Activated gamma-delta T cell treated with Interleukin-2 at 50 U/mL for 16 hours (primary cell): Measurements from ENCODE around the gene PCARE.
"Not testable (repeated sequence)": the region's sequence is repeated elsewhere in the genome, so short reads cannot be mapped to it uniquely, and the experiment has no call there.

Experiments used
- DNase-seq: peaks from one replicate; pipeline ENCODE4 v3.0.0-alpha.2; 2020

The PCARE gene

DNA sequence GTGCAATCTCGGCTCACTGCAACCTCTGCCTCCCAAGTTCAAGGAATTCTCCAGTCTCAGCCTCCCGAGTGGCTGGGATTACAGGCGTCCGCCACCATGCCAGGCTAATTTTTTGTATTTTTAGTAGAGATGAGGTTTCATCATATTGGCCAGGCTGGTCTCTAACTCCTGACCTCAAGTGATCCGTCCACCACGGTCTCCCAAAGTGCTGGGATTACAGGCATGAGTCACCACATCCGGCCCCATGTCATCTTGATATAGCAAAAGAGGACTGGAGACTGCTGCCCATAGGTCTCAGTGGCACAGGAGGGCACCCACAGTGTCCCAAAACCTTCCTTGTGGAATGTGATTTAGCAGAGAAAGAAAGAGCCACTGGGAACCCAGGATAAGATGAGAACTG lies 16.0 kb upstream of the PCARE start:
- DNase-seq = not testable (repeated sequence)

DNA sequence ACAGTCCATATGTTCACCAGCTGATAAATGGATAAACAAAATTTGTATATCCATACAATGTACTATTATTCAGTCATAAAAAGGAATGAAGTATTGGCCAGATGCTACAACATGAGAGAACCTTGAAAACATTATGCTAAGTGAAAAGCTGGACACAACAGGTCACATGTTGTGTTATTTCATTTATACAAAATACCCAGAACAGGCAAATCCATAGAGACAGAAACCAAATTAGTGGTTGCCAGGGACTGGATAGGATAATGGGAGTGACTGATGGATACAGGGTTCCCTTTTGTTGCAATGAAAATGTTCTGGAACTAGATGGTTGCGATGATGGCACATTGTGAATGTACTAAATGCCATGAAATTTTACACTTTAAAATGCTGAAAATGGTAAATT lies 10.2 kb upstream of the PCARE start:
- DNase-seq = no peak

DNA sequence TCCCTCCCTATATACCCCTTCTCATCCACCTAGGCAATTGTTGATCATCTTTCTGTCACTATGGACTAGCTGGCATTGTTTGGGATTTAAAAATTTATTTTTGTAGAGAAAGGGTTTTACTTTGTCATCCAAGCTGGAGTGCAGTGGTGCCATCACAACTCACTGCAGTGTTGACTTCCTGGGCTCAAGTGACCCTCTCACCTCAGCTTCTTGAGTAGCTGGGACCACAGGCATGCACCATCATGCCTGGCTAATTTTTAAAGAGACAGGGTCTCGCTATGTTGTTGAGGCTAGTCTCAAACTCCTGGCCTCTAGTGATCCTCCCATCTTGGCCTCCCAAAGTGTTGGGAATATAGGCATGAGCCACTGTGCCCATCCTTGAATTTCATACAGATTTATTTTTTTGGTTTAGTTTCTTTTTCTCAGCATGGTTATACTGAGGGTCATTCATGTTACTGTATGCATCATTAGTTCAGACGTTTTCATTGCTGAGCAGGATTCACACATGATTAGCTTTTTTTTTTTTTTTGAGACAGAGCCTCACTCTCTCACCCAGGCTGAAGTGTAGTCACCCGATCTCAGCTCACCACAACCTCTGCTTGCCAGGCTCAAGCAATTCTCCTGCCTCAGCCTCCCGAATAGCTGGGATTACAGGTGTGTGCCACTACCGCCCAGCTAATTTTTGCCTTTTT lies 8.6 kb upstream of the PCARE start:
- DNase-seq = no peak

DNA sequence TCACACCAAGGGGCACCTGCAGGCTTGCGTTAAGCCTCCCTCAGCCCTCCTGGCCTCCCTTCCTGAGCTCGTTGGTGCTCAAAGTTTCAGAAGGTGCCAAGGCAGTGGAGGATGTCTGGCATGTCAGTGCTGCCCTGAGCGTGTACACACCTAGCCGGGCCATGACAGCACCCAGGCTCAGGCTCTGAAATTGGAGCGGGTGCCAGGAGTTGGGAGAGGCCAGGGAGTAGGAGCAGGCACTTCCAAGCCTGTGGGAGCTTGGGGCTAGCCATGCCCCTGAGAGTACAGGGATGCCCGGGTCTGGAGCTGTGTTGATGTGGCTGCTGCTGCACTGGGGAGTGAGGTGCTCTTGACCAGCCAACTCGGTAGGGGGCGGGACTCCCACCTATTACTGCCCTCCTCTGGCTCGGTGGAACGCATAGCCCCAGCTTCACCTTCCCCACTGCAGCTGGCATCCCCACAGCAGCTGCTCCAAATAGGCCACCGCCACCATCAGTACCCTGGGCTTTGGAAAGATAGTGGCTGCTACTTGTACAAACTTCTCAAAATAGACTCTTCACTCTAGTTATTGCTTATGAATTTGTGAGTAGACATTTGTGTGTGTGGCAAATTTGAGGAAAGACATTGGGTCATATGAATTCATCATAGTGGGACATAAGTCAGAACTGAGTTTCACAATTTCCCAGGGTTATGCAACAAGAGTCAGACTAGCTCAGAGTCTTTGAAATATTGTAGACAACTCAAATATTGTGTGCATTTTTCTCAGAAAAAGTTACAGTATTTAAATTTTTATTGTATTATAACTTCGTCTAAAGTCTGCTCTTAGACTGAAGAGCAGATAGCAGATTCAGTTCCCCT lies 6.8 kb upstream of the PCARE start:
- no peak for DNase-seq

DNA sequence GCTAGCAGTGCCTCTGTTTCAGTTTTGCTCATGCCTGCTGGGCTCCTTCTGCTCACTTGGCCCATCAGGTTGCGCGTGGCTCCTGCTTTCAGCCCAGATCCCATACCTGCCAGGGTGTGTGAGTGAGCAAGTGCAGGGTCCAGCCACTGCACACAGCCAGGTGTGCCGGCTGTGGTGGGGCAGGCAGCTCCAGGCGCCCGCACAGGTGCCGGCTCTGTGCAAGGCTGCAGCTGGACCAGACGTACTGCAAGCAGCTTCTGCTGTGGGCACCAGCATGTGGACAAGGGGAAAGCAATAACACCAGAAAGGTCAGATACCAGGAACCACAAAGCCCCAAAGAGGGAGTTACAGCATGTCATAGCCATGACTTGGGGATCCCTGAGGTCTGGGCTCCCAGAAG lies 5.6 kb upstream of the PCARE start:
- DNase-seq = no peak

DNA sequence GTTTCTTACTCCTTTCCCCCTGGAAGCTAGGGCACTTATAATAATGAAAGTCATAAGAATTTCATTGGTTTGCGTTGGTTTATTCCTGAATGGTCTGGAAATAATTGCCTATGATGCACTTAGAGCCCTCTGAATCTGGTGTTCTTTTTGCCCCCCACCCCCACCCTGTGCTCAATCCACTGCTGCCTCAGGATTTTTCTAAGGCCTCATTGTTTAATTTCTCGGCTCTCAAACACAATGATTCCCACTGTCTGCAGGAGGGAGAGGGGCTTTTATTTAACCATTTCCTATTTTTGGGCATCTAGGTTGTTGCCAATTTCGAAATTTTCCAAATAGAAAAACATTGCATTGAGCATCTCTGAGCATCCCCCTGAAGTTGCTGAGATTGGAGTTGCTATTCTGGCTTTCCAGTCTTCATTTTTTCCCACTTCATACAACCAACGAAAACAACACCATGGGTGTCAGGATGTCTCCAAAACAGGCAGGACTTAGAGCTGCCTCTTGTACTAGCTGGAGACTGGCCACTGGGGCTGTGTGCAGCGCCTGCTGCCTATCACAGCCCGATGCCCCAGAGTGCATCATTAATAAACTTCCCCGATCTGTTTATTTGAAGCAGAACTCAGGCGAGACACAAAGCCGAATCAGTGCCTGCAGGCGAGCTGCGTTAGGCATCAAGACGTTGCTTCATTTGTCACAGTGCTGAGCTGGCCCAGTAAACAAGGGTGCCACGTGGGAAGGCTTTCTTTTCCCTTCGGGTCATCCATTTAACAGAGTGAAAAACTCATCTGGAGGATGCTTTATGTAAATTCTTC lies 1.8 kb upstream of the PCARE start:
- no peak for DNase-seq

DNA sequence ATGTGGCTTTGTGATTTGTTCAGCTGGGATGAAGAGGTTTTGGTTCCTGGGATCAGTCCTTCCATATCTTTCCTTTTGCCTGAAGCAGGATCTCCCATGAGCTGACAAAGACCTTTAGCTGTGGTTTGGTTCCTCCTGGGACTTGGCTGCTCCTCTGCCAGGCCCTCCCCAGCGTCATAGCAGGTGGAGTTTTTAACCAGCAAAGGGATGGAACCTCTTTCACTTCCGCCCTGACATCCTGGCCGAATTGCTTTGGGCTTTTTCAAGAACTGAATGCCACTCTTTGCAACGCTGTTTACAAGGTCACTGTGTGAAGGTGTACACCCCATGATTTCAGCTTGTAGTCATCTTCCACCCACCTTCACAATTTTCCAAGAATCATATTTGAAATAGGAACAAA lies 390 bp downstream of the PCARE start:
- no peak for DNase-seq

DNA sequence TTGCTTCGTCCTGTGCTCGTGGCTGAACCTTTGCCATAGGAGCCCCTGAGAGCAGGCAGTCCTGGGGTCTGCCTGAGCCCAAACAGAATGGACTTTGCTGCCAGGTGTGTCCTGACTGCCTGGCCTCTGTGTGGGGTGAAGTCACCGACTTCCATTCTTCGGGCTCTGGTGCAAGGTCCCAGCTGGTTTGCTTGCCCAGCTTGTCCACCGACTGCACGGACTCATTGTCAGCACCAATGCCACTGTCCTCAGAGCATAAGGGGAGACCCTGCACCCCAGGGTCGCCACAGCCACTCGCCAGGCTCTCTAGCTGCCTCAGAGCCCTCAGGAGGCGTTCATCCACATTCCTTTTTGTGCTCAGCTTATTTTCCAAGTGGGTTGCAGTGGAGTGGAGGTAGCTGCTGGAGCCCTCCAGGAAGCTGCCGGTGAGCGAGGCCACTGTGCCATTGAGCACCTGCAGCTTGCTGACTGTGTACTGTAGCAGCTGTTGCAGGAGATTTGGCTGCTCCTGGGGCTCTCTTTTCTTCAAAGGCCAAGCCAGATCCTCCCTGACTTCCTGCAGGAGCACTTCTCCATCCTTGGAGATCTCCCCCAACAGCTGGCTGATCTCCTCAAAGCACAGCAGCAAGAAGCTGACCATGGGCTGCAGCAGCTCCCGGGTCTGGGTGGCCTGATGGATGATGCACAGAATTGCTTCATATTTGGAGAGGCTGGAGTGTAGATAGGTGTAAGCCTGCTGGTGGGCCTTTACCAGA lies 1.2 kb downstream of the PCARE start:
- DNase-seq = no peak

DNA sequence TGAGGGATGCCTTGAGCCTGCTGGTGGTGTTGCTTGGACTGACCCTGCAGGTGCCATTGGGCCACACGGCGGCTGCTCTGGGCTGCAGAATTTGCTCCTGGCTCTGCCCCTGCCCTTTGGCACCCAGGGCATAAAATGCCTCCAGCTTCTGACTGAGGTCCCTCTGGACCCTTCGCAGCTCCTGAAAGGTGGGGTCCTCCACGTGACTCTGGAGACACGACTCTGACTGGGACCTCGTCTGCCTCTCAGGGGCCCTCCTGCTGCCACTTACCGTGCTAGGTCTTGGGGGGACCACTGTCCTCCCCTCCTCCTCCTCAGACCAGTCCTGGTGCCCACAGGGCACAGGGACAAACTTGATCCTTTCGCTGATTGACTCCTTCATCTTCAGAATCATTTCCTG lies 2.1 kb downstream of the PCARE start:
- no peak for DNase-seq

DNA sequence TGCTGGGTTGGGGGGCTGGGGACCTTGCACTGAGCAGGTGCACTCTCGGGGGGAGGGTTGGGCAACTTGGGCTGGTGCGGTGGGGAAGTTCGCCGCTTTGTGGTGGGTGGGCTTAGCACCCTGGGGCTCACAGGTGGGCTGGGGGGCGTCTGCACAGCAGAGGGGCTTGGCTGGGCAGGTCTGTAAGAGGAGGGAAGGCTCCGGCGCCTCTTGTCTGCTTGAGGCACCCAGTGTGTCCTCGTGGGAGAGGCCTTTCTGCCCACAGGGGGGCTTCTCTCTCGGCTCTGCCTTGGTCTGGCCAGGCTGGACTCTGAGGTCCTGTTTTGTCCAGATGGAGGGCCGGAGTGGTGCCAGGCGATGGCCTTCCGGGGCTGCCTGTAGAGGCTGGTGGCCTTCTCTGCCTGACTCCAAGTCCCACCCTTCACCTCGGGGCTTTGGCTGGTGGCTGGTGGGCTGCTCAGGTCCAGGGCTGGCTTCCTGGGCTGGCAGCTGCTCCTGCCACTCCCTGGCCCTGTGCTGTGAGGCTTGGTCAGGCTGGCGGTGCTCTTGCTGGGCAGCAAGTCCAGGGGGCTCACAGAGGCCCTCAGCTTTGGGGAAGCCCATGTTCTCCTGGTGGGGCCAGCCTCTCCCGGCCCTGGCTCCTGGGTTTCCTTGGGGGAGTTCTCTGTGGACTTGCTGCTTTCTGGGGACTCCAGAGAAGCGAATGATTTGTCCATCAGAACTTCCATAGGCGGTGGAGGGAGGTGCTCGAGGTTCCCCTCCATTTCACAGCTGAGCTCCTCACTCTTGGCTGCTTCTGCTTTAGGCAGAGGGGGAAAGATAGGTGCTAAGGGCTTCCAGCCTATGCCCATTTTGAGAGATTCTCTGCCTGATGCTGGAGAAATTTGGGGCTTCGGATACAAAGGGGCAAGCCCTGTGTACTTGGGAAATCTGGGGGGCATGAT lies 3.0 kb downstream of the PCARE start:
- DNase-seq = no peak

DNA sequence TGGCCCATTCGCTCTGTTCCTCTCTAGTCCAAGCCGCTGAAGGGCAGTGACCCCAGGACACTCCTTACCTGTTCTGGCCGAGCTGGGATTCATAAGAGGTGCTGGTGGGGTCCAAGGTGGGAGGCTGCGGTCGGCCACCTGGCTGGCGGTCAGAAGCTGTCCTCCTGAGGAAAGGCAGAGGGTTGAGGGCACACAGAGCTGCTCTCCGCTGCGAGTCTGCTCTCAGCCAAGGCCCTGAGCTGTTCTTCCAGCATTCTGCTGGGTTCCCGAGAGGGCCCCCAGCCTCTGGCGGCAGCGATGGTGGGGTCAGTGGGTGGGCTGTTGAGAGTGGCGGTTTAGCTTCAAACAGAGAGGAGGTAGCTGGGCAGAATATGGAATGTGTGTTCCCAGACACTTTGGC lies 3.8 kb downstream of the PCARE start:
- DNase-seq = no peak

DNA sequence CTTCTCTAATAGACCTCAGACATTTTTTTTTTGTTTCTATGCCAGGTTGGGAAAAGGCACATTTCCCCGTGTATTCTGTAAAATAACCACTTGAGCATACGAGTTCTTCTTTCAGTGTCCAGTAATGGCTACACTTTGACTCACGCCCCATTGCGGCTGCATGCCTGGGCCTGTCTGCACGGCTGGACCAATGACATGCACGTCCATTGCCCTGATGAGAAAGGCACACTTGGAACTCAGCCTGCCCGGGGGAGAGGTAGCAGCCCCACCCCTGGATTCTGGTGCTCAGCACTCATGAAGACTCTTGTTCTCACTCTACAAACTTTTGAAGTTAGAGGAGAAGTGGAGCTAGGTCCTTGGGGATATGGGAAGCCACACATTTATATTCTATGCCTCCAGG lies 5.8 kb downstream of the PCARE start:
- DNase-seq = no peak

DNA sequence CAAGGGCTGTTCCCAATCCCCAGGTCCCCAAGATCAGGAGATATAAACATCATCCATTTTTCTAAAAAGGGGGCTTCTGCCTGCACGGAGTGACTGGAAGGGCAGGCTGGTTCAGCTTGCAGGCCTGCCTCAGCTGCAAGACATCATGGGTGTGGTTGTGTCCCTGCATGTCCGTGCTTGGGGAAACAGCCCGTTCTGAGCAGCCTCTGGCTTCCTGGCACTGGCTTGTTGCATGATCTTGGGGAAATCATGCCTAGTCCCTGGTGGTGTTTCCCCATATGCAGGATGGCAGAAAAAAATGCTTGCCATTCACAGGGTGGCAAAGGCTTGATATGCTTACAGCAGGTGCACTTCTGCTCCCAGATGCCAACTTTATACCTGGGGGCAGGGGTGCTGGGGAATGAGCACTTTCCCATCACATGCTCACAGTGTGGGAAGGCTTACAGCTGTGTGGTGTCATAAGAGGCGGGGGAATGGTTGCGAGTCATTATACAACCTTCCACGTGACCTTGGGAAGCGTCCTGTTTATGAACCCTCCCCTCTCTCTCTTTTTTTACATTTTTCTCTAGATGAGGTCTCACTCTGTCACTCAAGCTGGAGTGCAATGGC lies 7.2 kb downstream of the PCARE start:
- DNase-seq = no peak

DNA sequence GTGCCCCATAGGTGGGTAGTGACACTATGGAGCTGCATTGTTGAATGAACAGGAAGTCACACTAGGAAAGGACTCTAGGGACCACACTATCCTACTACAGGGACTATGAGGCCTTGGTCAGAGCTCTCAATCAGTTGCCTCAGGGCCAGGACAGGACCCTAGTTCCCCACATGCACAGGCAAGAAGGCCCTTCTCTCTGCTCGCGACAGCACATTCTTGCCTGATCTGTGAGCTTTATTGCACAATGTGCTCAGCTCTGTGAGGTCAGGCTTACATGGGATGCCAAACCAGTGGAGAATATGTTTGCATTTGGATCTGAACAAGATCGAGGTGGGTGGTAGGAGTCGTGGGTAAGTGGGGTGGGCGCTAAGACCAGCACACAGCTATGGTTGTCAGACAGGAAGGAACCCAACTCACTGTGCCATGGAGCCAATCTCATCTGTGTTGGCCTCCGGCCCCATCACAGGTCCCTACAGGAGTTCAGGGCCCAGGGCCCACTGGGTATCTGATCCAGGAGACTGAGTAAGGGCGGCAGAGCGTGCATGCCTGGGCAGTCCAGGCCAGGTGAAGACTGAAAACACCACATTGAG lies 8.0 kb downstream of the PCARE start:
- DNase-seq = no peak

DNA sequence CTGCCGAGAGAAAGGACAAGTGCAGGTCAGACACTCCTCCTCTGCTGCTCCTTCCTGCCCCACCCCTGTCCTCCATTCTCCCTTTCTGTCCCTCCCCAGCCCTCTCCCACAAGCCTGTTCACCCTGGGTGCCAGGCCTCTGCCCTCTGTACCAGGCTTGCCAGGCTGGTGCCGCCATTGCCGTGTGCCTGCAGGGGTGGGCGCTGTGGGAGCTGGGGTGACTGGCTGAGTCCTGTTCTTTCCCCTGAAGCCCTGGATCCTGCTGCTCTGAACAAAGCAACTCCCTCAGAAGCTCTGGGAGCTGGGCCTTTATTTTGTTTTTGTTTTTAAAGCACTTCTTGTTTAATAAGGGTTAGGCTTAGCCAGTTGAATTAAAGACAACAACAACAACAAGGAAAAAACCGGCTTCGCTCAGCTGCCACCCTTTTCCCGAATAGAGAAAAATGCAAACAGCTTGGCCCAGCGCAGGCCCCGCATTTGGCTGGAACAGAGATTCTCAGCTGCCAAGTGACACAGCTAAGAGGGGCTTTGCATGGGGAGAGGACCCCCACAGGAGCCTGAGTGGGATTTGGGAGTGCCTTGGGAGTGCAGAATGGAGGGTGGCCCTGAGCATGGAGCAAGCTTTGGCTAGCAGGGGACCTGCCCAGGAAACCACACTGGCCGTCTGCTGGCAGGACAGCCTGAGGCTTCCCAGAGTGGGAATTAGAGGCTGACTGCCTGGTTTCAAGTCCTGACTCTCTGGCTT lies 9.1 kb downstream of the PCARE start:
- DNase-seq = no peak

DNA sequence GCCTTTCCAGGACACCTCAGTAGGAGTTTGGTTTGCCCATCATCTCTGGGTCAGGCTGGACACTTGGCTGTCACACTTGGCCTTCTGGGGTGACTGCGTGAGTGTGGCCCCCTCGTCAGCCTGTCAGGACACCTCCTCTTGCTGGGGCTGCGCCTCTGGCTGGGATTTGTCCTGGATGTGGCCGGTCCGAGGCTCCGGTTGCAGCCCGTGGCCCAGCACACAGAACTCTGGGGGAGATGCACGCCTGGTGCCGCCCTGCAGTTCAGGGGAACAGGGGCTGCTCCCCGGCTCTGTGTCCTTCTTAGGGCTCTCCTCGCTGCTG lies 9.6 kb downstream of the PCARE start:
- DNase-seq = no peak

DNA sequence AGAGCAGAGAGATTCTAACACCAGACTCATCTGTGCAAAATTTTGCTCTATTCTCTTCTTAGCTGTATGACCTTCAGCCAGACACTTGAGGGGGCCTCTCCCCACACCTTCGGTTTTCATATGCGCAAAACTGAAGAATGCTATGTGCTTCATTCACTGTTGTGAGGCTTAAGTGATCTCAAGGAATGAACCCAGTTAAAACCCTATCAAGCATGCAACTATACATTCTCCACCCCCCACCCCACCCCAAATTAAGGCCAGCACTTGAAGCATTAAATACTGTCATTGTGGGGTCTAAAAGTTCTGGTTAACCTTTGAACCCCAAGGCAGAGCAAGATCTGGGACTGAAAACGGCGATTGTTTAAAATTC lies 10.0 kb downstream of the PCARE start:
- DNase-seq = no peak

DNA sequence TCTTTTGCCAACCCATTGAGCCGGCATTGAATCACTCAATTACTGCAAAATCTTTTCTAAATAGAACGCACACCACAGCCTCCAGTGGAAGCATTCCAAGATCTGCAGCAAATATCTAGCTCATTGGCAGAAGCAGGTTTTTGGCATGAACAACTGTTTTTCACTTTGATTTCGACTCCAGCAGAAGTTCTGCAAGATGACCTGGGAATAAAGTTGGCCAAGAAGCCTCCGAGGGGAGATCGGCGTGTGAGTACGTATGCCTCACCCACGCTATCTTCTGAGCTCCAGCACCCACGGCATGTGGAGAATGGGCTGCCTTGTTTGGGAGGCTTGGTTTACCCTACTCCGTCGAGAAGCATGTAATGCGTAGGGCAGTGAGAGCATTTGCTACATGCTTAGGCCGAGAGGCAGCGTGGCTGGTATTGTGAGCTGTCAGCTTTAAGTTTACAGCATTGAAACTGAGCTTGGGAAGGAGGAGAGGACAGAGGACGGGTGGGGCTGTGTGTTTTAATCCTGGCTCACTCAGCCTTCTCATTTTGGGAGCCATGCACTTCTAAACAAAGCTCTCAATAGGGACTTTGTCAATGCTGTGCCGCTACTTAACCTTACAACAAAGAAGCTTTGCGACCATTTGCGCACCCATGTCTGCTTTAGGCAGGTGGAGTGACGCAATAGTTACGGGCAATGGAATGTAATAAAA lies 10.5 kb downstream of the PCARE start:
- DNase-seq = no peak

DNA sequence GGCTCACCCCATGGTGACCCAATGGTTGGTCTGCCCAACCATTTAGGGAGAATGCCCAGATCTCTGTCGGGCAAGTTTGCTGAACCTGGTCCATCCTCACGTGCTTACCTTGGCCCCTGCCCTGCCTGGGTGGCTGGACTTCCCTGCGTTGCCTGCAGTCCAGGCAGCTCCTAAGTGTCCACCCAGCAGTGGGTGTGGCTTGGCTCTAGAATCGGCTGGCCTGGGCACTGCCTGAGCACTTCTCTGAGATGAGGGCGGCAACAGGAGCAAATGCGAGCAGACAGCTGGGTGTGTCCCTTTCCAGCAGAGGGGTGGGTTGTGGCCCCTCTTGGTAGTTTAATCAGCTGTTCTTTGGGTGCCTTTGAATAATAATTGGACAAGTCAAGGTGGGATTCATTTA lies 11.3 kb downstream of the PCARE start:
- DNase-seq = no peak

DNA sequence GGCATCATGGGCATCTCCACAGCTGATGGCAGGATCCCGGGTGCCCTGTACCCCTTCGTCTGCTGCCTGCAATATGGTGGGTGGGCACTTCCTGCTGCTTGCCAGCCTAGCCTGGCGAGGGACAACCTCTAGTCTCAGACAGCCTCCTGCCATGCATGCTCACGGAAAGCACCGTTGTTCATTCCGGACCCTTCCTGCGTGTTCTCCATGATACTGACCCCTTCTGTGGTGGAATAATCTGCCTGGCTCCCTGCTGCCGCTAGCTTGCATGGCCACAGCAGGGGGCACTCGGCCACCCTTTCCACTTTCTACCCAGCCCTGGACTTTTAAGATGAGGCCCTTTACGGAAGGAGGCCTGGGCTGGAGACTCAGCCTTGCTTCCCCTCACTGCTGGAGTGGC lies 12.0 kb downstream of the PCARE start:
- DNase-seq = no peak
